IMR-90 (cell line): ENCODE measurements around the gene DIP2A. TPM values are rescaled to one million over a fixed set of nuclear protein-coding genes. Genes with fewer than 3 reads are reported as not detected.

Source experiments
- ATAC-seq: fragments of 200-7000 bp; cut with Tn5 transposase; 2 replicates; pipeline ENCODE4 v1.9.1; 2020; ENCODE audit warnings: low read depth, mild to moderate bottlenecking, moderate library complexity
- BruUV-seq: library from RNA; stranded (reverse); fragments of 400-500 nt; replicated peaks from 2 replicates; lab custom pipeline; 2021; lab: Mats Ljungman, UMichigan
- CTCF ChIA-PET: fragments of 300-600 bp; formaldehyde crosslinking; extraction: SDS; loops from one replicate; lab custom pipeline; 2021; ENCODE audit warnings: antibody characterized with exemption; lab: Yijun Ruan, JAX
- POLR2A ChIA-PET: fragments of 300-600 bp; sonication (Branson Sonifier 250); formaldehyde crosslinking; loops from one replicate; lab custom pipeline; 2022; ENCODE audit warnings: antibody characterized with exemption; ENCODE audit not compliant: unreplicated experiment; lab: Charles Lee
- DNase-seq: peaks from one replicate; pipeline ENCODE4 v3.0.0; 2013
- H2AFZ ChIP-seq: replicated peaks from 2 replicates; pipeline ENCODE3; 2013; ENCODE audit warnings: low read length, mild to moderate bottlenecking; ENCODE audit not compliant: poor library complexity
- H2AK5ac ChIP-seq: 2 replicates; pipeline ENCODE4 v1.6.1; 2013; ENCODE audit warnings: low read depth, low read length, inconsistent platforms
- H2AK9ac ChIP-seq: replicated peaks from 2 replicates; pipeline ENCODE3; 2013; ENCODE audit warnings: mild to moderate bottlenecking, low read depth, low read length, moderate library complexity; ENCODE audit not compliant: poor library complexity
- H2BK120ac ChIP-seq: 2 replicates; pipeline ENCODE4 v1.6.1; 2013; ENCODE audit warnings: low read depth, low read length, inconsistent platforms
- H2BK15ac ChIP-seq: 3 replicates; pipeline ENCODE4 v1.6.1; 2013; ENCODE audit warnings: low read depth, low read length, inconsistent platforms
- H2BK20ac ChIP-seq: 2 replicates; pipeline ENCODE4 v1.6.1; 2013; ENCODE audit warnings: low read depth, mild to moderate bottlenecking, inconsistent platforms, low read length, moderate library complexity
- H2BK5ac ChIP-seq: 2 replicates; pipeline ENCODE4 v1.6.1; 2013; ENCODE audit warnings: mild to moderate bottlenecking, low read depth, low read length, inconsistent platforms; ENCODE audit not compliant: poor library complexity, severe bottlenecking
- H3K14ac ChIP-seq: replicated peaks from 2 replicates; pipeline ENCODE4 v1.6.1; 2013; ENCODE audit warnings: low read depth, low read length, inconsistent platforms
- H3K18ac ChIP-seq: 2 replicates; pipeline ENCODE4 v1.6.1; 2013; ENCODE audit warnings: low read depth, low read length, control low read depth
- H3K23ac ChIP-seq: 2 replicates; pipeline ENCODE4 v1.6.1; 2013; ENCODE audit warnings: low read depth, low read length, inconsistent platforms
- H3K27ac ChIP-seq: 2 replicates; pipeline ENCODE4 v1.5.1; 2013; ENCODE audit warnings: mild to moderate bottlenecking, control low read depth, low read length; ENCODE audit not compliant: insufficient read depth
- H3K27me3 ChIP-seq: 2 replicates; pipeline ENCODE4 v1.6.1; 2013; ENCODE audit warnings: low read length; ENCODE audit not compliant: control insufficient read depth, insufficient read depth
- H3K36me3 ChIP-seq: 2 replicates; pipeline ENCODE4 v1.6.1; 2013; ENCODE audit warnings: low read length, mixed read lengths; ENCODE audit not compliant: control insufficient read depth, insufficient read depth
- H3K4ac ChIP-seq: 2 replicates; pipeline ENCODE4 v1.6.1; 2013; ENCODE audit warnings: low read depth, low read length, inconsistent platforms
- H3K4me1 ChIP-seq: 2 replicates; pipeline ENCODE4 v1.6.1; 2013; ENCODE audit warnings: low read length, mixed read lengths; ENCODE audit not compliant: control insufficient read depth, insufficient read depth
- H3K4me2 ChIP-seq: 2 replicates; pipeline ENCODE4 v1.6.1; 2013; ENCODE audit warnings: low read depth, mild to moderate bottlenecking, control low read depth, low read length, moderate library complexity
- H3K4me3 ChIP-seq: 2 replicates; pipeline ENCODE4 v1.5.1; 2013; ENCODE audit warnings: low read depth, mild to moderate bottlenecking, control low read depth, low read length, moderate library complexity; ENCODE audit not compliant: insufficient read depth
- H3K56ac ChIP-seq: 2 replicates; pipeline ENCODE4 v1.6.1; 2013; ENCODE audit warnings: low read length, inconsistent platforms; ENCODE audit not compliant: insufficient read depth; ENCODE audit errors: extremely low read depth
- H3K79me1 ChIP-seq, 2 experiments: 2 replicates each; pipeline ENCODE4 v1.6.1; 2013; ENCODE audit warnings: low read length in 2 of 2, inconsistent platforms in 1 of 2, low read depth in 1 of 2
- H3K9ac ChIP-seq: 2 replicates; pipeline ENCODE4 v1.6.1; 2013; ENCODE audit warnings: low read depth, low read length, control low read depth
- H3K9me1 ChIP-seq: 2 replicates; pipeline ENCODE4 v1.6.1; 2013; ENCODE audit warnings: low read length, inconsistent platforms; ENCODE audit not compliant: insufficient read depth
- H3K9me3 ChIP-seq: 2 replicates; pipeline ENCODE4 v1.6.1; 2013; ENCODE audit warnings: low read length; ENCODE audit not compliant: control insufficient read depth, insufficient read depth
- H4K20me1 ChIP-seq: 2 replicates; pipeline ENCODE4 v1.6.1; 2013; ENCODE audit warnings: low read length, inconsistent platforms; ENCODE audit not compliant: insufficient read depth
- H4K5ac ChIP-seq: 2 replicates; pipeline ENCODE4 v1.6.1; 2013; ENCODE audit warnings: mild to moderate bottlenecking, low read depth, low read length, control low read depth
- H4K8ac ChIP-seq, 2 experiments: 2 replicates each; pipeline ENCODE4 v1.6.1; 2013; ENCODE audit warnings: low read depth in 2 of 2, low read length in 2 of 2, control low read depth in 1 of 2, inconsistent platforms in 1 of 2
- H4K91ac ChIP-seq: 2 replicates; pipeline ENCODE4 v1.6.1; 2013; ENCODE audit warnings: low read depth, low read length, inconsistent platforms; ENCODE audit not compliant: insufficient read depth
- BHLHE40 ChIP-seq: fragments of 150-350 bp; IDR thresholded peaks from 2 replicates; pipeline ENCODE4 v1.6.1; 2016; ENCODE audit warnings: mild to moderate bottlenecking, low read depth, low read length
- CEBPB ChIP-seq: IDR thresholded peaks from 2 replicates; pipeline ENCODE4 v1.6.1; 2012; ENCODE audit warnings: low read depth, low read length, improper control_type of control experiment
- CHD1 ChIP-seq: IDR thresholded peaks from 2 replicates; pipeline ENCODE4 v1.6.1; 2012; ENCODE audit warnings: low read depth, low read length, improper control_type of control experiment
- FOS ChIP-seq: fragments of 150-350 bp; IDR thresholded peaks from 2 replicates; pipeline ENCODE4 v1.6.1; 2016; ENCODE audit warnings: low read depth, low read length
- MAFK ChIP-seq: IDR thresholded peaks from 2 replicates; pipeline ENCODE4 v1.6.1; 2012; ENCODE audit warnings: low read depth, low read length, improper control_type of control experiment
- MAZ ChIP-seq: IDR thresholded peaks from 2 replicates; pipeline ENCODE4 v1.6.1; 2012; ENCODE audit warnings: low read depth, mild to moderate bottlenecking, low read length, improper control_type of control experiment, moderate library complexity, borderline replicate concordance
- MXI1 ChIP-seq: IDR thresholded peaks from 2 replicates; pipeline ENCODE4 v1.6.1; 2012; ENCODE audit warnings: low read depth, mild to moderate bottlenecking, low read length, moderate library complexity, borderline replicate concordance
- NFE2L2 ChIP-seq: fragments of 150-350 bp; IDR thresholded peaks from 2 replicates; pipeline ENCODE4 v1.6.1; 2016; ENCODE audit warnings: low read depth, mild to moderate bottlenecking, low read length
- POLR2A ChIP-seq: IDR thresholded peaks from 2 replicates; pipeline ENCODE4 v1.6.1; 2012; ENCODE audit warnings: mild to moderate bottlenecking, low read depth, low read length
- RAD21 ChIP-seq: IDR thresholded peaks from 2 replicates; pipeline ENCODE4 v1.6.1; 2012; ENCODE audit warnings: low read length, improper control_type of control experiment
- RCOR1 ChIP-seq: IDR thresholded peaks from 2 replicates; pipeline ENCODE4 v1.6.1; 2012; ENCODE audit warnings: mild to moderate bottlenecking, low read length, improper control_type of control experiment; ENCODE audit not compliant: insufficient replicate concordance
- RFX5 ChIP-seq: IDR thresholded peaks from 2 replicates; pipeline ENCODE4 v1.8.0; 2012; ENCODE audit warnings: low read depth, mild to moderate bottlenecking, low read length, moderate library complexity
- SMC3 ChIP-seq: fragments of 150-350 bp; IDR thresholded peaks from 2 replicates; pipeline ENCODE4 v1.6.1; 2016; ENCODE audit warnings: low read depth, mild to moderate bottlenecking, antibody characterized with exemption, low read length, moderate library complexity
- WGBS, 2 experiments: methylation state at CpG; one replicate each; pipeline versions ENCODE4 v1.1.5 to v1.1.7; 2013; ENCODE audit warnings: missing lambda C conversion rate in 2 of 2; ENCODE audit not compliant: insufficient read length in 1 of 2; ENCODE audit errors: extremely low coverage in 2 of 2; 5-methylcytosine and 5-hydroxymethylcytosine counted together
- dilution Hi-C: fragments of 300-500 bp; cut with HindIII; formaldehyde crosslinking; loops from one replicate; pipeline ENCODE4 v1.14.3; 2018; ENCODE audit warnings: low sequenced_read_pairs; ENCODE audit not compliant: unreplicated experiment
- in situ Hi-C: fragments of 300-500 bp; cut with MboI; formaldehyde crosslinking; loops from 3 replicates; pipeline ENCODE4 v1.14.3; 2019; ENCODE audit warnings: low sequenced_read_pairs, inconsistent platforms, mixed read lengths
- intact Hi-C: fragments of 100-400 bp; cut with micrococcal nuclease; formaldehyde crosslinking; loops from 2 replicates; pipeline ENCODE4 v1.10.0; 2022
- polyA plus RNA-seq, 3 experiments: library from polyadenylated mRNA; depleted of rRNA; stranded (reverse); fragments of >200 nt; gene quantifications; 2 replicates each; pipeline ENCODE4 v1.2.3, GENCODE V29; 2012; ENCODE audit warnings: low replicate concordance in 1 of 3
- total RNA-seq: library from RNA; depleted of rRNA; stranded (reverse); fragments of >200 nt; gene quantifications from 2 replicates; pipeline ENCODE4 v1.2.3, GENCODE V29; 2012
- TF ChIP-seq, protein P1 (sequence below): conservative IDR thresholded peaks from 2 replicates; pipeline ENCODE4 v1.5.1; 2012; ENCODE audit warnings: mild to moderate bottlenecking, low read depth, low read length, improper control_type of control experiment
- TF ChIP-seq, protein P2 (sequence below): fragments of 150-350 bp; IDR thresholded peaks from 2 replicates; pipeline ENCODE4 v1.6.1; 2016; ENCODE audit warnings: low read depth, mild to moderate bottlenecking, low read length, moderate library complexity, borderline replicate concordance
- TF ChIP-seq, protein P3 (sequence below): fragments of 150-350 bp; IDR thresholded peaks from 2 replicates; pipeline ENCODE4 v1.6.1; 2017; ENCODE audit warnings: mild to moderate bottlenecking, antibody characterized with exemption, low read length, low read depth

Gene DIP2A
- total and polyA plus RNA-seq, 2 of the 4 experiments (the other 2 are of a cell fraction), result 17.9 to 24.3 TPM

DNA sequence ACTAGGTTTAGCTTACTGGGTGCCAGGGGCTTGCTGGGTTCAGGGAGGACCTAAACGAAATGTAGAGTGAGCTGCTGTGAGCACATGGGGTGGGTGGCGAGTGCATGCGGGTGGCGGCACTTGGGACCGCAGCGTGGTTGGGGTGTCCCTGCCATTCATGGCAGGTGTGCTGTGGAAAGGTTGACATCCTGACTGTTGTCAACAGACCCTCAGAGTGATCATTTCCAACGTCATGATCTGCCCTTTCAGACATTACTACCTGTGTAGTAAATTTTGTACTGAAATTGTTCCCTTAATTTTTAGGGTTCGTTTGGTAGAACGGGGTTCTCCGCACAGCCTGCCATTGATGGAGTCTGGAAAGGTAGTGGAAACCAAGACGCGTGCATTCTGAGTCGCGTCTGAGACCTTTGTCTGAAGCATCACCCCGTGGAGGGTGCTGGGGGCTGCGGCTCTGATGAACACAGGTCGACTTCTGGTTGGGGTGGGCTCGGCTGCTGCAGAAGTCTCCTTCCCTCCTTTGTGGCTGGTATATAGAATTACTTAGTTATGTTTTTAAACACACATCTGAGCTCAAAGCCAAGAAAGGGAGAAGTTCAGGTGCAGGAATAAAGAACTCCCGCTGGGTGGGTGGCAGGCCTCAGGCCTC, 102.9 kb downstream of the DIP2A start:
- Histone ChIP-seq H2BK120ac (no peak overlapping the region), H3K9ac (no peak overlapping the region), H4K8ac (no peak overlapping the region), H2AFZ (no peak overlapping the region), H2BK5ac (no peak overlapping the region), H3K4me3 (no peak overlapping the region), H2AK5ac (no peak overlapping the region), H3K4me2 (no peak overlapping the region), H3K18ac (no peak overlapping the region), H3K4me1 (no peaks in the 10 kb centered on the region), H2AK9ac (no peak overlapping the region), H4K91ac (no peak overlapping the region), H4K20me1 (no peaks in the 10 kb centered on the region), H3K36me3 (peaks cover 73% of the 10 kb centered on the region), H3K9me3 (no peaks in the 10 kb centered on the region), H3K27ac (no peak overlapping the region), H3K27me3 (no peaks in the 10 kb centered on the region), H3K79me1 (no peaks in the 10 kb centered on the region), H3K14ac (no peak overlapping the region), H4K5ac (no peak overlapping the region), H3K56ac (no peak overlapping the region), H3K9me1 (peaks cover 9% of the 10 kb centered on the region; the same call in 1 of the 2 replicates), H3K4ac (no peak overlapping the region), H2BK20ac (no peak overlapping the region), H3K23ac (no peak overlapping the region), H2BK15ac (no peak overlapping the region)
- POLR2A ChIA-PET, result no interaction called here
- CTCF ChIA-PET, result no interaction called here
- TF ChIP-seq CEBPB (no peak), CHD1 (no peak), RCOR1 (no peak), SMC3 (no peak), MAFK (no peak), NFE2L2 (no peak), MAZ (no peak), RFX5 (no peak), POLR2A (no peak), RAD21 (no peak), MXI1 (no peak), FOS (no peak), BHLHE40 (no peak)
- TF ChIP-seq, protein P1, sequence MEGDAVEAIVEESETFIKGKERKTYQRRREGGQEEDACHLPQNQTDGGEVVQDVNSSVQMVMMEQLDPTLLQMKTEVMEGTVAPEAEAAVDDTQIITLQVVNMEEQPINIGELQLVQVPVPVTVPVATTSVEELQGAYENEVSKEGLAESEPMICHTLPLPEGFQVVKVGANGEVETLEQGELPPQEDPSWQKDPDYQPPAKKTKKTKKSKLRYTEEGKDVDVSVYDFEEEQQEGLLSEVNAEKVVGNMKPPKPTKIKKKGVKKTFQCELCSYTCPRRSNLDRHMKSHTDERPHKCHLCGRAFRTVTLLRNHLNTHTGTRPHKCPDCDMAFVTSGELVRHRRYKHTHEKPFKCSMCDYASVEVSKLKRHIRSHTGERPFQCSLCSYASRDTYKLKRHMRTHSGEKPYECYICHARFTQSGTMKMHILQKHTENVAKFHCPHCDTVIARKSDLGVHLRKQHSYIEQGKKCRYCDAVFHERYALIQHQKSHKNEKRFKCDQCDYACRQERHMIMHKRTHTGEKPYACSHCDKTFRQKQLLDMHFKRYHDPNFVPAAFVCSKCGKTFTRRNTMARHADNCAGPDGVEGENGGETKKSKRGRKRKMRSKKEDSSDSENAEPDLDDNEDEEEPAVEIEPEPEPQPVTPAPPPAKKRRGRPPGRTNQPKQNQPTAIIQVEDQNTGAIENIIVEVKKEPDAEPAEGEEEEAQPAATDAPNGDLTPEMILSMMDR, result no peak
- TF ChIP-seq, protein P2, sequence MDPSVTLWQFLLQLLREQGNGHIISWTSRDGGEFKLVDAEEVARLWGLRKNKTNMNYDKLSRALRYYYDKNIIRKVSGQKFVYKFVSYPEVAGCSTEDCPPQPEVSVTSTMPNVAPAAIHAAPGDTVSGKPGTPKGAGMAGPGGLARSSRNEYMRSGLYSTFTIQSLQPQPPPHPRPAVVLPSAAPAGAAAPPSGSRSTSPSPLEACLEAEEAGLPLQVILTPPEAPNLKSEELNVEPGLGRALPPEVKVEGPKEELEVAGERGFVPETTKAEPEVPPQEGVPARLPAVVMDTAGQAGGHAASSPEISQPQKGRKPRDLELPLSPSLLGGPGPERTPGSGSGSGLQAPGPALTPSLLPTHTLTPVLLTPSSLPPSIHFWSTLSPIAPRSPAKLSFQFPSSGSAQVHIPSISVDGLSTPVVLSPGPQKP, result no peak
- TF ChIP-seq, protein P3, sequence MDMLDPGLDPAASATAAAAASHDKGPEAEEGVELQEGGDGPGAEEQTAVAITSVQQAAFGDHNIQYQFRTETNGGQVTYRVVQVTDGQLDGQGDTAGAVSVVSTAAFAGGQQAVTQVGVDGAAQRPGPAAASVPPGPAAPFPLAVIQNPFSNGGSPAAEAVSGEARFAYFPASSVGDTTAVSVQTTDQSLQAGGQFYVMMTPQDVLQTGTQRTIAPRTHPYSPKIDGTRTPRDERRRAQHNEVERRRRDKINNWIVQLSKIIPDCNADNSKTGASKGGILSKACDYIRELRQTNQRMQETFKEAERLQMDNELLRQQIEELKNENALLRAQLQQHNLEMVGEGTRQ, result no peak
- no TSS peak for BruUV-seq
- WGBS, 2 experiments, result 89% methylated on average over 10 of the region's 19 CpGs; no CpG with 5 or more reads in 1 of the 2 experiments
- in situ Hi-C loops (no loop called here), dilution Hi-C loops (no loop called here), intact Hi-C loops (no loop called here)
- no peak for DNase-seq
- ATAC-seq, result no peak
